ENCODE measurements around the gene BTBD16. TPM values are rescaled to one million over a fixed set of nuclear protein-coding genes. Genes with fewer than 3 reads are reported as not detected.

The BTBD16 gene
- total RNA-seq, 2 experiments from 2014 or later = 0.06 TPM; not detected in 1

DNA sequence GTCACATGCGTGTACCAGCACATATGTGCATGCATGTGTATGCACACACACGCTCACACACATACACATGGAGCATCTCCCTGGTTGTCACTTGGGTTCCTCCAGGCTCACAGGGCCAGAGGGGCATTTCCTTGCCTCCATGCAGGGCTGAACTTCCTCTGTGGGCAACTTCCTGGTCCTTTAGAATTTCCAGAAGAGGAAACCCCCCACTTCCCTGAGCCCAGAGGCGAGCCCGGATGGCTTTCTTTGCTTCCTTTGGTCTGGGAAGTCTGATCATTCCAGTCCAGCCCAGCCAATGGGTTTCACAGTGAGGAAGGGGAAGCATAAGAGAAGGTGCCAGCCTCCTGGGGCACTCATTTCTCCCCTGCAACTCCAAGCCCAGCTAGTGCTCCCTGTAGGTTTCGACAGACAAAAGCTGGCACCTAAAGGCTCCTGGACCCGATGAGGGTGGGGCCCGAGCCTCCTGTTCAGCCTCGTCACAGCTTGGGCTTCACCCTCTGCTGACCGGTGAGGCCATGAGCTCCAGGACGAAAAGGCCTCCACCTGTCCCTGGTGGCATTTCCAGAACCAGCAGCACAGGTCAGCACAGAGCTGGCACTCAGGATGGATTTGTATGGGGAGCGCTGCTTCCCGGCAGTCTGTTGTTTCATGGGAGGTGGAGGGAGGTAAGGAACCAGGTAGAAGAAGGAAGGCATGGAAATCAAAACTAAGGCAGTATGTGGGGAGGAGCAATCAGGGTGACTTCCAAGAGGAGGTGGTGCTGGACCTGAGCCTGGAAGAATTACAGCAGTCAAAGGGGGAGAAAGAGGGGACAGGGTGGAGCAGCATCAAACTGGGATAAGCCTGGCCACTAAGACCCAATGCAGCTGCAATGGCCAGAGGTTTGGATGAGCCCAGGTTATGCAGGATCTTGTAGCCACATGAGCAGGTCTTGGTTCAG lies 23.7 kb downstream of the BTBD16 start:
- Histone ChIP-seq H3K4me2 (ENCODE audit: low read length) (no peak overlapping the region), H3K27ac (ENCODE audit: low read depth, low read length, poor library complexity, severe bottlenecking) (no peak overlapping the region), H3K36me3 (ENCODE audit: insufficient read depth, low read length) (no peaks in the 10 kb centered on the region), H2AFZ (ENCODE audit: low read length) (no peak overlapping the region), H3K9me3 (ENCODE audit: low read length) (no peaks in the 10 kb centered on the region), H3K4me3 (ENCODE audit: low read depth, low read length, poor library complexity, severe bottlenecking) (no peak overlapping the region), H3K79me2 (ENCODE audit: insufficient read depth, low read depth, low read length) (no peaks in the 10 kb centered on the region), H4K20me1 (ENCODE audit: insufficient read depth, low read length) (no peaks in the 10 kb centered on the region), H3K4me1 (ENCODE audit: insufficient read depth, low read length, poor library complexity, severe bottlenecking) (peaks cover 8% of the 10 kb centered on the region), H3K9me2 (ENCODE audit: insufficient read depth, low read length) (no peaks in the 10 kb centered on the region)
- CTCF ChIA-PET (ENCODE audit: unreplicated experiment) = no interaction called here
- no peak for DNase-seq (ENCODE audit: low spot score)
- POLR2A ChIA-PET = interaction anchor here (0.5 kb wide), 1 partner anchor 48 kb away, joined by 3 read pairs; no protein-coding TSS in a partner anchor
- intact Hi-C loops (cut with micrococcal nuclease; ENCODE audit: unreplicated experiment) = no loop called here
- TF ChIP-seq, protein P1, sequence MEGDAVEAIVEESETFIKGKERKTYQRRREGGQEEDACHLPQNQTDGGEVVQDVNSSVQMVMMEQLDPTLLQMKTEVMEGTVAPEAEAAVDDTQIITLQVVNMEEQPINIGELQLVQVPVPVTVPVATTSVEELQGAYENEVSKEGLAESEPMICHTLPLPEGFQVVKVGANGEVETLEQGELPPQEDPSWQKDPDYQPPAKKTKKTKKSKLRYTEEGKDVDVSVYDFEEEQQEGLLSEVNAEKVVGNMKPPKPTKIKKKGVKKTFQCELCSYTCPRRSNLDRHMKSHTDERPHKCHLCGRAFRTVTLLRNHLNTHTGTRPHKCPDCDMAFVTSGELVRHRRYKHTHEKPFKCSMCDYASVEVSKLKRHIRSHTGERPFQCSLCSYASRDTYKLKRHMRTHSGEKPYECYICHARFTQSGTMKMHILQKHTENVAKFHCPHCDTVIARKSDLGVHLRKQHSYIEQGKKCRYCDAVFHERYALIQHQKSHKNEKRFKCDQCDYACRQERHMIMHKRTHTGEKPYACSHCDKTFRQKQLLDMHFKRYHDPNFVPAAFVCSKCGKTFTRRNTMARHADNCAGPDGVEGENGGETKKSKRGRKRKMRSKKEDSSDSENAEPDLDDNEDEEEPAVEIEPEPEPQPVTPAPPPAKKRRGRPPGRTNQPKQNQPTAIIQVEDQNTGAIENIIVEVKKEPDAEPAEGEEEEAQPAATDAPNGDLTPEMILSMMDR (conservative IDR thresholded peaks at IDR 0.05; ENCODE audit: low read length) = no peak
- TF ChIP-seq EZH2phosphoT487 (IDR thresholded peaks at IDR 0.05; ENCODE audit: borderline replicate concordance, low read depth, low read length) = no peak
- no TSS peak for BruUV-seq (replicated peaks)

DNA sequence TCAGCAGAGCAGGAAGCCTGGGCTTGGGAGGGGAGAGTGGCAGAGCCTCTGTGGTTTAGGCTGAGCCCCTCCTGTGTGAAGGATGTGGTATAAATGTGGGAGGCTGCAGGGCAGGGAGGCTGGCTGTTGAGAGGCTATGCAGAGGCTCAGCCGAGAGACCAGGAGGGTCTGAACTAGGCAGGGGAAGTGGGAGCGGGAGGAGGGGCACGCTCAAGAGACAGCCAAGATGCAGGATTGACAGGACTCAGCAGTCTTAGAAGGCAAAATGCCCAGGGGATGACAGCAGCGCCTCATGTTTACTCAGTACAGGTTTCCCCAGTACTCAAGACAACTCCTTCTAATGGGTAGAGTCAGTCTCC lies 24.3 kb downstream of the BTBD16 start:
- DNase-seq (ENCODE audit: low spot score) = no peak
- intact Hi-C loops (cut with micrococcal nuclease; ENCODE audit: unreplicated experiment) = no loop called here
- Histone ChIP-seq H3K36me3 (ENCODE audit: insufficient read depth, low read length) (no peaks in the 10 kb centered on the region), H4K20me1 (ENCODE audit: insufficient read depth, low read length) (no peaks in the 10 kb centered on the region), H3K9me3 (ENCODE audit: low read length) (no peaks in the 10 kb centered on the region), H3K79me2 (ENCODE audit: insufficient read depth, low read depth, low read length) (no peaks in the 10 kb centered on the region), H3K4me2 (ENCODE audit: low read length) (no peak overlapping the region), H2AFZ (ENCODE audit: low read length) (no peak overlapping the region), H3K4me1 (ENCODE audit: insufficient read depth, low read length, poor library complexity, severe bottlenecking) (peaks cover 8% of the 10 kb centered on the region), H3K27ac (ENCODE audit: low read depth, low read length, poor library complexity, severe bottlenecking) (no peak overlapping the region), H3K9me2 (ENCODE audit: insufficient read depth, low read length) (no peaks in the 10 kb centered on the region), H3K4me3 (ENCODE audit: low read depth, low read length, poor library complexity, severe bottlenecking) (no peak overlapping the region)
- POLR2A ChIA-PET = interaction anchor here (0.5 kb wide), 1 partner anchor 47 kb away, joined by 3 read pairs; no protein-coding TSS in a partner anchor
- TF ChIP-seq EZH2phosphoT487 (IDR thresholded peaks at IDR 0.05; ENCODE audit: borderline replicate concordance, low read depth, low read length) = no peak
- TF ChIP-seq, protein P1 (conservative IDR thresholded peaks at IDR 0.05; ENCODE audit: low read length) = no peak
- CTCF ChIA-PET (ENCODE audit: unreplicated experiment) = no interaction called here
- no TSS peak for BruUV-seq (replicated peaks)
